NCI-H2227 treated with DMSO at 0.1 percent for 48 hours (cell line): ENCODE results near the gene ADARB2.
"Not testable (repeated sequence)": the region's sequence is repeated elsewhere in the genome, so short reads cannot be mapped to it uniquely, and the experiment has no call there.

Experiments used
- DNase-seq: peaks from one replicate; lab custom pipeline; 2025; lab: John Stamatoyannopoulos, UW

ADARB2 gene

GRCh38 chr10:1642600-1643160 is 94.6 kb downstream of the ADARB2 start:
- DNase-seq = no peak

GRCh38 chr10:1641402-1641801 is 95.9 kb downstream of the ADARB2 start:
- no peak for DNase-seq

- DNase-seq = no peak
Measured at GRCh38 chr10:1638889-1639419, 98.4 kb downstream of the ADARB2 start.

GRCh38 chr10:1635340-1635739 is 102.0 kb downstream of the ADARB2 start:
- DNase-seq = no peak

GRCh38 chr10:1634239-1634638 is 103.1 kb downstream of the ADARB2 start:
- no peak for DNase-seq

GRCh38 chr10:1633783-1634182 is 103.5 kb downstream of the ADARB2 start:
- DNase-seq = no peak

- DNase-seq = no peak
Measured at GRCh38 chr10:1632596-1632995, 104.7 kb downstream of the ADARB2 start.

GRCh38 chr10:1632141-1632540 is 105.2 kb downstream of the ADARB2 start:
- DNase-seq = no peak

GRCh38 chr10:1631282-1631681 is 106.0 kb downstream of the ADARB2 start:
- no peak for DNase-seq

- DNase-seq = no peak
Measured at GRCh38 chr10:1630304-1630703, 107.0 kb downstream of the ADARB2 start.

- no peak for DNase-seq
Measured at GRCh38 chr10:1629326-1630198, 107.8 kb downstream of the ADARB2 start.

- DNase-seq = no peak
Measured at GRCh38 chr10:1628757-1629156, 108.6 kb downstream of the ADARB2 start.

- no peak for DNase-seq
Measured at GRCh38 chr10:1627945-1628344, 109.4 kb downstream of the ADARB2 start.

- no peak for DNase-seq
Measured at GRCh38 chr10:1626835-1627234, 110.5 kb downstream of the ADARB2 start.

- DNase-seq = no peak
Measured at GRCh38 chr10:1626410-1626809, 110.9 kb downstream of the ADARB2 start.

- DNase-seq = no peak
Measured at GRCh38 chr10:1625731-1626130, 111.6 kb downstream of the ADARB2 start.

GRCh38 chr10:1625079-1625478 is 112.2 kb downstream of the ADARB2 start:
- no peak for DNase-seq

GRCh38 chr10:1624240-1624639 is 113.1 kb downstream of the ADARB2 start:
- no peak for DNase-seq

GRCh38 chr10:1620803-1621202 is 116.5 kb downstream of the ADARB2 start:
- DNase-seq = no peak

GRCh38 chr10:1617376-1618317 is 119.7 kb downstream of the ADARB2 start:
- not testable (repeated sequence) for DNase-seq

- DNase-seq = not testable (repeated sequence)
Measured at GRCh38 chr10:1616701-1617100, 120.6 kb downstream of the ADARB2 start.
